MG63 (cell line): ENCODE measurements around the gene PARP1. TPM values are rescaled to one million over a fixed set of nuclear protein-coding genes. Genes with fewer than 3 reads are reported as not detected.
A peak's percentile ranks its signal among the peaks of the same experiment; 100 is the strongest.
"Not testable (repeated sequence)": the region's sequence is repeated elsewhere in the genome, so short reads cannot be mapped to it uniquely, and the experiment has no call there.

Experiments
- DNase-seq: peaks from one replicate; pipeline ENCODE4 v3.0.0-alpha.2; 2020
- H3K27me3 ChIP-seq: fragments of 250-450 bp; sonication (Bioruptor Pico); 2 replicates; pipeline ENCODE4 v1.5.1; 2020; ENCODE audit warnings: mild to moderate bottlenecking, moderate library complexity
- H3K36me3 ChIP-seq: fragments of 250-450 bp; sonication (Bioruptor Pico); 2 replicates; pipeline ENCODE4 v1.5.1; 2020; ENCODE audit warnings: mild to moderate bottlenecking, moderate library complexity
- H3K4me3 ChIP-seq: fragments of 250-450 bp; sonication (Bioruptor Pico); 2 replicates; pipeline ENCODE4 v1.5.1; 2020; ENCODE audit warnings: mild to moderate bottlenecking, moderate library complexity
- H3K9me3 ChIP-seq: fragments of 250-450 bp; sonication (Bioruptor Pico); 2 replicates; pipeline ENCODE4 v1.5.1; 2020; ENCODE audit warnings: mild to moderate bottlenecking, moderate library complexity
- total RNA-seq: library from RNA; depleted of rRNA; stranded (reverse); fragments of >200 nt; shearing (Covaris generic); gene quantifications from 2 replicates; pipeline ENCODE4 v1.2.3, GENCODE V29; 2014; ENCODE audit warnings: low replicate concordance

PARP1 gene
- total RNA-seq, 1 experiment from 2014 or later: 180 TPM

DNA sequence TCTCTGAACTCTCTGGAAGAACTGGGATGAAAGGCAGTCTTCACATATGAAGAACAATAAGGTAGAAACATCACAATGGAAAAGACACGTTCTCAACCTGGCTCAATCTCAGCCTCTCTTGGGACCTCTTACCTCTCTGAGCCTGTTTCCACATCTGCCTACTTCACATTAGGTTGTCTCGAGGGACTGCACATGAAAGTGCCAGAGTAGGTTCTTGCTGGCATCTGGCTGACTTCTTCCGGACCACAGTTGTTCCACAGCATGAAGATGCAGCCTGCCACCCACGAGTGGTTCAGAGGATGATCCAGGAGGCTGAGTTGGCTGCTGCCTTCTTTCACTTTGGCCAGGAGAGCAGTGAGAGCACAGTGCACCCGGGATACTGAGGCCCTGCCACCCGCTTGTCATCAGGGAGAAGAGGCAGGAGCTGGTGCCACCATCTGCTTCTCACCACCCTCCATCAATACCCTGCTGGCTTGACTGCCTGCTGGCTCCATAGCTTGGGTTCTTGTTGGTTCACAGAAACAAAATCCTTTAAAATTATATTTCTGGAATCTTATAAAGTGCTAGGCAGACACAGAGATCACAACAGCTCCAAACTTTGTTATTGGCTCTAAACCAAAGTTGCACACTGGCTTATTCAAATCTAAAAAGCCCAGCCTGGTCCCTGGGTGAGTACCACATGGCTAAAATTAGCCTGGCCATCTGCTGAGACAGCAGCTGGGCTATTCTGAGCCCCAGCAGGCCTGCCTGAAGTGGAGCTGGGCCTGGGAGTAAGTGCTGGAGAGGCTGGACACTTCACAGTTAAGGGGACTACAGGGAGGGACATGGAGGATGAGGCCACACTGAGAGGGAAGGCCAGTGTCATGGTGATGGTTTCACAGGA, 52.0 kb downstream of the PARP1 start:
- Histone ChIP-seq H3K4me3 (no peak overlapping the region), H3K9me3 (no peaks in the 10 kb centered on the region), H3K36me3 (peaks cover 36% of the 10 kb centered on the region), H3K27me3 (no peaks in the 10 kb centered on the region)
- DNase-seq: no peak

DNA sequence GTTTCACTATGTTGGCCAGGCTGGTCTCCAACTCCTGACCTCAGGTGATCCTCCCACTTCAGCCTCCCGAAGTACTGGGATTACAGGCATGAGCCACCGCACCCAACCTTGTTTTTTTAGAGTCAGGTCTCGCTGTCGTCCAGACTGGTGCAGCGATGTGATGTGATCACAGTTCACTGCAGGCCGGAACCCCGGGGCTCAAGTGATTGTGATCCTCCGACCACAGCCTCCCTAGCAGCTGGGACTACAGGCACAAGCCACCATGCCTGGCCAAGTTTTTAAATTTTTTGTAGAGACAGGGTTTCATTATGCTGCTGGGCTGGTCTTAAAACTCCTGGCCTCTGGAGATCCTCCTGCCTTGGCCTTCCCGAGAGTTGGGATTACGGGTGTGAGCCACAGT, 52.9 kb downstream of the PARP1 start:
- H3K4me3 ChIP-seq: no peak overlapping the region
- no peaks in the 10 kb centered on the region for H3K9me3 ChIP-seq
- no peak for DNase-seq
- peaks cover 29% of the 10 kb centered on the region for H3K36me3 ChIP-seq
- no peaks in the 10 kb centered on the region for H3K27me3 ChIP-seq

DNA sequence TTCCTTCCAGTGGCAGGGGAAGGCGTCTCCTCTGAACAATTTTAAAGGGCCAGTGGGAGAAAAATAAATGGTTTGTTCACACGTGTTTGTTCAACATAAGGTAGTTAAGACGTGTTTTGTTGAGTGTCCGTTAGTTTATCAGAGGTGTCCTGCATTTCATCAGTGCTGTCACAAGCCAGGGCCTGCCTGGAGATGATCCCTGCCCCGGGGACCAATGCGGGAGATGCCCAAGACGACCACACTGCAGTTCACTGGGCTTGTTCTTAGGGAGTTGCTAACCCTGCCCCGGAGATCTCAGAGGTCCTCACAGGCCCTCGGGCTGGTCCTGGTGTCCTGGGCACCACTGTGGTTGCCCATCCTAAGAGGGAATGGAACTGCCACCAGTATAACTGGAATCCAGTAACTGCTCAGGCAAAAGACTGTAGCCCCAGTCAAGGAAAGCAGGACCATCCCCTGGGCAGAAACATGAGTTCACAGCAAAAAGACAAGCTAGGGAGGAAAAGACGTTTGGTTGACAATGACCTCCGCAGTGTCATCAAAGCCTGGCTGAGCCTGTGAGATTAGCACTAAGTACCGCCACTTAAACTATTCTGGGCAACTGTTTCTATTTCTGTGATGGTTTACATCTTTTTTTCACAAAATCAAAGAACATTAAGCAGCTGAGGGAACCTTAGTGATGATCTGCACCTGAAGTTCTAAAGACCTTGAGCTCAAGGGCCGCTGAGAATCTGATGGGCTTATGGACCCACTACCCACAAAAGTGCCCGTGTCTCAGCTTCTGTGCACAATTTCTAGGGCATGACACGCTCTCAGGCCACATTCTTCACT, 54.0 kb downstream of the PARP1 start:
- no peak for DNase-seq
- H3K36me3 ChIP-seq: peaks cover 19% of the 10 kb centered on the region
- no peaks in the 10 kb centered on the region for H3K27me3 ChIP-seq
- no peaks in the 10 kb centered on the region for H3K9me3 ChIP-seq
- no peak overlapping the region for H3K4me3 ChIP-seq

DNA sequence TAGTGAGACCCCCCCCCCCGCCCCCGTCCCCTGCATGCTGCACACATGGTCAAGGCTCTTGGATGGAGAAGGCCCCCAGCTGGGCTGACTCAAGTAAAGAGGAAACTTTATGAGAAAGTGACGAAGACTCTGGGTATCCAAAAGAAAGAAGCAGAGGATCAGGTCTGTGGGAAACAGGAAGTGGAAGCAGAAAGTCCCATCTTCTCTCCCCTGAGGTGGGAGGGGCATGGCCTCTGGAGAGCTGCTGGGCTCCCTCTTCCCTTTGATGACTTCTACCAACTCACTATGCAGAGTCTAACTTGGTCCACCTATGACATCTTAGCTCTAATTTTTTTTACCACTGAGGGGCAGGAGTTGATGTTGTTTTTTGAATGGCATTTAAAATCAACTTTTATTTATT, 56.2 kb downstream of the PARP1 start:
- Histone ChIP-seq H3K9me3 (no peaks in the 10 kb centered on the region), H3K27me3 (no peaks in the 10 kb centered on the region), H3K4me3 (no peak overlapping the region), H3K36me3 (peaks cover 5% of the 10 kb centered on the region; the same call in 1 of the 2 replicates)
- no peak for DNase-seq

DNA sequence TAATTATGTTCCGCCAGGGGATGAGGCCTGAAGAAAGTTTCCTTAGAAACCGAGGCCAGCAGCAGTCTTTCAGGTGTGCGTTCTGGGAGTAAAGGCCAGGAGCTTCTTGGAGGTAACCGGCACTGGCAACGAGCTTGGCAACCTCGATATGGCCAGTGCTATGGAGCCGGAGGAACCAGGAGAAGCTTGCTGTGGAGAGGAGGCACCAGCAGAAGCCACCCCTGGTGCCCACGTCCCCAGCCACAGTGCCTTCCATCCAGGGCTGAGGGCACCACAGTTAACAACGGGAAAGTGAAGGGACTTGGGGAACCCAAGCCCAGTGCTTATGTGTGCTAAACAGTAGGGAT, 57.4 kb downstream of the PARP1 start:
- no peaks in the 10 kb centered on the region for H3K9me3 ChIP-seq
- no peaks in the 10 kb centered on the region for H3K27me3 ChIP-seq

DNA sequence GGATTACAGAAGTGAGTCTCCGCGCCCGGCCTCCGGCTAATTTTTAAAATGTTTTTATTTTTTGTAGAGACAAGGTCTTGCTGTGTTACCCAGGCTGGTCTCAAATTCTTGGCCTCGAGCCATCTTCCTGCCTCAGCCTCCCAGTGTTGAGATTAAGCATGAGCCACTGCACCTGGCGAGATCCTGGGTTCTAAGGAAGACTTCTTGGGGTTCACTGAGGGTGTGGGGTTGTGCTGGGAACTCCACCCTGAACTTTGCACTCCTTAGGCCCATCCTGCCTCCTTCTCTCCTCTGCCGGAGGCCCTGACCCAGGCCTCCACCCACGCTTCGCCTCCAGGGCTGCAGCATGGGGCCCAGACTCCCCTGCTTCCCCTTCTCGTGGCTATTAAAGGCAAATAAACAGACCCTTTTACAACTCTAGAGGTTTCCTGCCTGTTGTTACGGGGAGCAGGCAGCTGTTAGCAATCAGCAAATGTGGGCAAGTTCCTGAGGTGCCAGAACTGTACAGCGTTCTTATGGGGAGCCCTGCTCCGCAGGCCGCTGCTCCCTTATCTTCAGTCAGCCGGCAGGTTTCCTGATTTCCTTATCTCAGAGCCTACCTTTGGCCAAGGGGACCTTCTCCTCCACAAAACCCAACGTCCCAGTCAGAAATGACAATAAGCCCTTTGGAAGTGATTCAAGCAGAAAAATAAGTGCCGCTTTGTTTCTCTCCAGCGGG, 57.9 kb downstream of the PARP1 start:
- no peaks in the 10 kb centered on the region for H3K27me3 ChIP-seq
- no peaks in the 10 kb centered on the region for H3K36me3 ChIP-seq
- H3K4me3 ChIP-seq: no peak overlapping the region
- H3K9me3 ChIP-seq: no peaks in the 10 kb centered on the region
- no peak for DNase-seq

More for the DNA sequence above, 57.4 kb downstream of the PARP1 start:
- peaks cover under 1% of the 10 kb centered on the region; the same call in 1 of the 2 replicates for H3K36me3 ChIP-seq
- no peak for DNase-seq
- H3K4me3 ChIP-seq: no peak overlapping the region

DNA sequence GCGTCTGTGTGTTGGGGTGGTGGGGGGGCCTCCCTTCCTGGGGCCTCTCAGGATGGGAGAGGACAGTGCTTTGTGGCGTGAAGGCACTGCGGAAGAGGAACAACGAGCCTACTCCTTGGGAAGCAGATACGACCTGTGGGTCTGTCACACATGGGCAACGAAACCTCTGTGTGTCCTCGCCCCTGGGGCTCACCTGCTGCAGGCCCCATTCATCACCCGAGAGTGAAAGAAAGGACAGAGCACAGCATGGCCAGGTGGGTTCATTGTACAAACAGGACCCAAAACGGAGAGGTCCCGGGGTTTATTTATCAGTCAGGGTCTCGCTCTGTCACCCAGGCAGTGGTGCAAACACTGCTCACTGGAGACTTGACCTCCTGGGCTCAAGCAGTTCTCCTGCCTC, 58.8 kb downstream of the PARP1 start:
- H3K27me3 ChIP-seq: no peaks in the 10 kb centered on the region
- no peaks in the 10 kb centered on the region for H3K36me3 ChIP-seq
- no peak overlapping the region for H3K4me3 ChIP-seq
- H3K9me3 ChIP-seq: no peaks in the 10 kb centered on the region
- DNase-seq: no peak

DNA sequence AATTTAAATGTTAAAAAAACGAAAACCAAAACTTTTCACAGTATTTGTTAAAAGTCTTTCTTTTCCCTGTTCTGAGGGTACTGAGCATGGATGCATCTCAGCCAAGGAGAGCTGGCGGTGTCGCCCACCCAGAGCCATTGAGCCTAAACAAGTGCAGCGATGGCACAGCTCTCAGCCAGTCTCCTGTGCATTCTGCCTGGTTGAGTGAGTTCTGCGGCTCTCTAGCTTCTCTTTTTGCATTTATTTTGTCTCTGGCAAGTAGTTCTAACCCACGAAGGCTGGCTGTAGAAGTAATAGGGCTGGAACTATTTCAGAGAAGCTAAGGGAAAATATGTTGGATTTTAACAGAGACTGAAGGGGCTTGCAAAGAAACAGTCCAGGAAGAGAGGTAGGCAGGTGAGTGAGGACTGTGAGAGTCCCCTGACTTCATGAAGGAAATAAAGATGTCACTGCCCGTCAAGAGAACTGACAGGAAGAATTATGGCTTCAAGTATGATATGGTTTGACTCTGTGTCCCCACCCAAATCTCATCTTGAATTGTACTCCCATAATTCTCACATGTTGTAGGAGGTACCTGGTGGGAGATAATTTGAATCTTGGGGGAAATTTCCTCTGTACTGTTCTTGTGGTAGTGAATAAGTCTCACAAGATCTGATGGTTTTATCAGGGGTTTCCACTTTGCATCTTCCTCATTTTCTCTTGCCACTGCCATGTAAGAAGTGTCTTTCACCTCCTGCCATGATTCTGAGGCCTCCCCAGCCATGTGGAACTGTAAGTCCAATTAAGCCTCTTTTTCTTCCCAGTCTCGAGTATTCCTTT, 63.2 kb downstream of the PARP1 start:
- peaks cover 2% of the 10 kb centered on the region; the same call in 1 of the 2 replicates for H3K9me3 ChIP-seq
- H3K36me3 ChIP-seq: no peaks in the 10 kb centered on the region
- DNase-seq: no peak
- H3K27me3 ChIP-seq: no peaks in the 10 kb centered on the region
- H3K4me3 ChIP-seq: no peak overlapping the region

DNA sequence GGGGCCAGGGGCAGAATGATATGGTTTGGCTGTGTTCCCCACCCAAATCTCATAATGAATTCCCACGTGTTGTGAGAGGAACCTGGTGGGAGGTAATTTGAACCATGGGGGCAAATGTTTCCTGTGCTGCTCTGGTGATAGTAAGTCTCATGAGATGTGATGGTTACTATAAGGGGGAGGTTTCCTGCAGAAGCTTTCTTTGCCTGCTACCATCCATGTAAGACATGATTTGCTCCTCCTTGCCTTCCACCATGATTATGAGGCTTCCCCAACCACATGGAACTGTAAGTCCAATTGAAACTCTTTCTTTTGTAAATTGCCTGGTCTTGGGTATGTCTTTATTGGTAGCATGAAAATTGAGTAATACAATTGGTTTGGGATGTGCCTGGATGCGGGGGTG, 65.2 kb downstream of the PARP1 start:
- no peak for DNase-seq
- H3K9me3 ChIP-seq: peaks cover 2% of the 10 kb centered on the region; the same call in 1 of the 2 replicates
- H3K4me3 ChIP-seq: no peak overlapping the region

DNA sequence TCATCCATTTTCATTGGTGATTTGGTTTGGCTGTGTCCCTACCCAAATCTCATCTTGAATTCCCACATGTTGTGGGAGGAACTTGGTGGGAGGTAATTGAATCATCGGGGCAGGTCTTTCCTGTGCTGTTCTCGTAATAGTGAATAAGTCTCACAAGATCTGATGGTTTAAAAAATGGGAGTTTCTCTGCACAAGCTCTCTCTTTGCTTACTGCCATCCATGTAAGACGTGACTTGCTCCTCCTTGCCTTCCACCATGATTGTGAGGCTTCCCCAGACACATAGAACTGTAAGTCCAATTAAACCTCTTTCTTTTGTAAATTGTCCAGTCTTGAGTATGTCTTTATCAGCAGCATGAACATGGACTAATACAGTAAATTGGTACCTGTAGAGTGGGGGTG, 67.8 kb downstream of the PARP1 start:
- not testable (repeated sequence) for H3K4me3 ChIP-seq, H3K9me3 ChIP-seq, H3K36me3 ChIP-seq, H3K27me3 ChIP-seq, DNase-seq

More for the DNA sequence above, 65.2 kb downstream of the PARP1 start:
- no peaks in the 10 kb centered on the region for H3K36me3 ChIP-seq
- no peaks in the 10 kb centered on the region for H3K27me3 ChIP-seq

DNA sequence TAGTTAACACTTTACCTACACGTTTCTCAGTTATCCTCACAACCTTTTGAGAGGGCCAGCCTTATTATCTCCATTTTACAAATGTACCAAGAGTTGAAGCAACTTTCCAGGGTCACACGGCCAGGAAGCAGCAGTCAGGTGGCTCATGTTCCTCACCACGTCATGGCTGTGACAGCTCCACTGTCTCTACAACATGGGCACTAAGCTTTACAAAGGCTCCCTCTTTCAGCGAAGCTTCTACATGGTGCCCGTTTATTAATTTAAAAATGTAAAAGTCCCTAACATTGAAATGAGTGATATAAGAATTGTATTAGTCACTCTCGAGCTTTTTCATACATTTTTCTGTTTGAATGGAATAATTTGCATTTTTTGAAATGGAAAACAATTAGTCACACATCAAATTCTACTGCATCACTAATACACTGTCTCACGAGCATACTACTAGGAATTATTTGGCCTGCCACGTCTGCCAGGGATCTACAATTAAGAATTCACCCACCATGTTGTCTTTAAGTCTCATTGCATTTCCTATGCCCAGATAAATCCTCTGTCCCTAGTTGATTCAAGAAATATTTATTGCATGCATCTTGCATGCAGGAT, 70.5 kb downstream of the PARP1 start:
- Histone ChIP-seq H3K9me3 (peaks cover 2% of the 10 kb centered on the region; the same call in 1 of the 2 replicates), H3K27me3 (no peaks in the 10 kb centered on the region), H3K4me3 (no peak overlapping the region), H3K36me3 (no peaks in the 10 kb centered on the region)
- no peak for DNase-seq

DNA sequence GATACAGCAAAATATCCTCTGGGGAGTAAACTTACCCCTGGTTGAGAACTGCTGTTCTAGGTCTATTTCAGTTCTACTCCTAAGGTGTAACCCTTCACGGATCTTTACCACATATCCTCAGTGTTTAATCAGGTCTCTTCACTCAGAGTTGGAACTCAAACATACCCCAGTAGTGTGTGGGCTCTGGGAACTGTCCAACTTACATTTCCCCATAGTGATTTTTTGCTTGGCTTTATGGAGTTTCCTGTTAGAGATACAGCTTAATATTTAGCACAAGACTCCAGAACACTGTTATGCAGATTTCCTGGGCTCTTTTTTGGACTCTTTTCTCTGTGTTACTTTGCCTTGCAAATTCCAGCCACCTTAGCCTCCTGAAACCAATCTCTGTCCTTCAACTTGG, 72.2 kb downstream of the PARP1 start:
- no peaks in the 10 kb centered on the region for H3K36me3 ChIP-seq
- no peak overlapping the region for H3K4me3 ChIP-seq
- H3K27me3 ChIP-seq: no peaks in the 10 kb centered on the region
- DNase-seq: no peak
- peaks cover 2% of the 10 kb centered on the region; the same call in 1 of the 2 replicates for H3K9me3 ChIP-seq

DNA sequence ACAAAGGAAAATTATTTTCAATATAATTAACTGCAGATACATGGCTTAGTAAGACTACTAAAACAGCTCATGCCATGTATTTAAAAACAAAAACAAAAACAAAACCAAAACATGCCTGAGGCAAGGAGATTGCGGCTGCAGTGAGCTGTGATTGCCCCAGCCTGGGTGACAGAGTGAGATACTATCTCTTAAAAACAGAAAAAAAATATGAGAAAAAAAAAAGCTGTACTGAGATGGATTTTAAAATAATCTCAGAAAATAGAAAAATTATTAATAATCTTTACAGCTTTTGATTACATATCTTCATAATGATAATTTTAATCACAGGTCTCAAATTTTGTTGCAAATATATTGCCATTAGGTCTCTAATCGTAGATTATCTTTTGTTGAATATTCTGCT, 74.9 kb downstream of the PARP1 start:
- H3K9me3 ChIP-seq: no peaks in the 10 kb centered on the region
- no peaks in the 10 kb centered on the region for H3K27me3 ChIP-seq
- H3K36me3 ChIP-seq: no peaks in the 10 kb centered on the region
- DNase-seq: no peak
- H3K4me3 ChIP-seq: peak overlapping the region; percentile 15; the same call in 1 of the 2 replicates

DNA sequence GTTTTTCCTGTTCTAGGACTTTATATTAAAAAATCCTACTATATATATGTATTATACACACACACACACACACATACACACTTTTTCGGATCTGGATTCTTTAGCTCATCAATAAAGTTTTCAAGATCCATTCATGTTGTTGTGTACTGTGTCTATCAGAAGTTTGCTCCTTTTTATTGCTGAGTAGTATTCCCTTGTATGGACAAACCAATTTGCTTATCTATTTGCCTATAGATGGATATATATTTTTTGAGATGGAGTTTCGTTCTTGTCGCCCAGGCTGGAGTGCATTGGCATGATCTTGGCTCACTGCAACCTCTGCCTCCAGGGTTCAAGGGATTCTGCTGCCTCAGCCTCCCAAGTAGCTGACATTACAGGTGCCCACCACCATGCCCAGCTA, 78.7 kb downstream of the PARP1 start:
- DNase-seq: no peak
- H3K4me3 ChIP-seq: no peak overlapping the region
- H3K27me3 ChIP-seq: no peaks in the 10 kb centered on the region
- H3K36me3 ChIP-seq: no peaks in the 10 kb centered on the region
- H3K9me3 ChIP-seq: no peaks in the 10 kb centered on the region

DNA sequence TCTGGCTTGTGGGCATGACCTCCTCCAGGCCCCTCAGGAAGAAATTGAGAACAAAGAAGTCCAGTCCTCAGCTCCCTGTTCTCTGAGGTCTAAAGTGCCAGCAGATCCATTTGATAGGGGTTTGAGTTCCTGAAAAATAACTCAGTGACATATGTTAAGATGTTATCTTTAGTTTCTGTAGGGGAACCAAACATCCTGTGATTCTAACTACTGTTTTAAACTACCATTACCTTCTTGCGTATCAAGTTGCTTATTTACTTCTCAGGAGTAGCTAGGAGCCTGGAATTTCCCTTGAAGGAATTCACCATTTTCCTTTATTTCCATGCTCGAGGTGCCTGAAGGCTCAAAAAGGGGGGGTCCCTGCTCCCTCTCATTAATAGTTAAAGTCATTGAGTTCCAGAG, 80.1 kb downstream of the PARP1 start:
- no peak for DNase-seq
- Histone ChIP-seq H3K9me3 (no peaks in the 10 kb centered on the region), H3K4me3 (no peak overlapping the region), H3K27me3 (no peaks in the 10 kb centered on the region), H3K36me3 (no peaks in the 10 kb centered on the region)

DNA sequence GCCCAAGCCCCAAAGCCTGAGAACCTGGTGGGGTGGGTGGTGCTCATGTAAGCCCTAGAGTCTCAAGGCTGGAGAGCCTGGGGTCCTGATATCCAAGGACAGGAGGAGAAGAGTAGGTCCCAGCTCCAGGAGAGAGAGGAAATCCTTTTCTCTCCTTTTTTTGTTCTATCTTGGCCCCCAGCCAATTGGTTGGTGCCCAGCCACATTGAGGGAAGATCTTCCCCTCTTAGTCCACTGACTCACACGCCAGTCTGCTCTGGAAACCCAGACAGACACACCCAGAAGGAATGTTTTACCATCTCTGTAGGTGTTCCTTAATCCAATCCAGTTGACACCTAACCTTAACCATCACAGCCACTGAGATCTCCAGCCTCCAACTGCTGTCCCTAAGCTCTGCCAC, 82.7 kb downstream of the PARP1 start:
- H3K4me3 ChIP-seq: no peak overlapping the region
- H3K27me3 ChIP-seq: no peaks in the 10 kb centered on the region
- no peaks in the 10 kb centered on the region for H3K36me3 ChIP-seq
- H3K9me3 ChIP-seq: peaks cover 5% of the 10 kb centered on the region
- peak; percentile 46 for DNase-seq
